ENCODE data around the gene RTKN. TPM values are rescaled to one million over a fixed set of nuclear protein-coding genes. Genes with fewer than 3 reads are reported as not detected.
A peak's percentile ranks its signal among the peaks of the same experiment; 100 is the strongest.

RTKN gene
- total and polyA plus RNA-seq, 2 of the 13 experiments (the other 11 are each of a cell fraction or from before 2014, with no cell fraction given), result 159 to 166 TPM

GRCh38 chr2:74390606-74391005 lies 51.1 kb downstream of the RTKN start (continued):
- TF ChIP-seq ZSCAN22 (CRISPR knock-in tag; IDR thresholded peaks at IDR 0.05), result no peak
- TF ChIP-seq, protein P1, sequence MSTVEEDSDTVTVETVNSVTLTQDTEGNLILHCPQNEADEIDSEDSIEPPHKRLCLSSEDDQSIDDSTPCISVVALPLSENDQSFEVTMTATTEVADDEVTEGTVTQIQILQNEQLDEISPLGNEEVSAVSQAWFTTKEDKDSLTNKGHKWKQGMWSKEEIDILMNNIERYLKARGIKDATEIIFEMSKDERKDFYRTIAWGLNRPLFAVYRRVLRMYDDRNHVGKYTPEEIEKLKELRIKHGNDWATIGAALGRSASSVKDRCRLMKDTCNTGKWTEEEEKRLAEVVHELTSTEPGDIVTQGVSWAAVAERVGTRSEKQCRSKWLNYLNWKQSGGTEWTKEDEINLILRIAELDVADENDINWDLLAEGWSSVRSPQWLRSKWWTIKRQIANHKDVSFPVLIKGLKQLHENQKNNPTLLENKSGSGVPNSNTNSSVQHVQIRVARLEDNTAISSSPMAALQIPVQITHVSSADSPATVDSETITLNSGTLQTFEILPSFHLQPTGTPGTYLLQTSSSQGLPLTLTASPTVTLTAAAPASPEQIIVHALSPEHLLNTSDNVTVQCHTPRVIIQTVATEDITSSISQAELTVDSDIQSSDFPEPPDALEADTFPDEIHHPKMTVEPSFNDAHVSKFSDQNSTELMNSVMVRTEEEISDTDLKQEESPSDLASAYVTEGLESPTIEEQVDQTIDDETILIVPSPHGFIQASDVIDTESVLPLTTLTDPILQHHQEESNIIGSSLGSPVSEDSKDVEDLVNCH (CRISPR knock-in tag; IDR thresholded peaks at IDR 0.05), result 0 out of 2 replicates have a peak, but pooled peaks have one; percentile 26

GRCh38 chr2:74387346-74387745 lies 54.4 kb downstream of the RTKN start:
- H3K36me3 ChIP-seq (replicated peaks in 1 of 2; ENCODE audit: control insufficient read depth in 1 of 2, insufficient read depth in 2 of 2, low read length in 2 of 2), result peaks cover 4 to 26% of the 10 kb centered on the region in 2 experiments; a peak in 4 of 5 replicates
- WGBS (ENCODE audit: low lambda C conversion rate), result 96% methylated on average over 1 of the region's 1 CpG
- BruUV-seq (replicated peaks), result no TSS peak
- H3K27ac ChIP-seq (ENCODE audit: extremely low read length, insufficient read depth, low read length), result no peak overlapping the region
- in situ Hi-C loops (cut with HindIII; ENCODE audit: extremely low pct_ligation_motif_present, low pct_unique_long_range_greater_than_20kb), result no loop called here
- CTCF ChIA-PET (ENCODE audit: low intra/inter-chr PET ratio, low total read pairs), result no interaction called here
- intact Hi-C loops (cut with micrococcal nuclease; ENCODE audit: unreplicated experiment), result no loop called here
- FAIRE-seq (no peak), DNase-seq (ENCODE audit: low spot score) (no peak), ATAC-seq (no peak)
- H3K27me3 ChIP-seq (ENCODE audit: control insufficient read depth in 1 of 2, insufficient read depth in 2 of 2, low read length in 2 of 2), result peaks cover 0 to 4% of the 10 kb centered on the region in 2 experiments; a peak in 2 of 5 replicates
- peaks cover 79% of the 10 kb centered on the region for H3K79me2 ChIP-seq (ENCODE audit: insufficient read depth, low read length)
- no peaks in the 10 kb centered on the region for H3K9me3 ChIP-seq (ENCODE audit: low read length)
- TF ChIP-seq ZFP36 (IDR thresholded peaks at IDR 0.05; ENCODE audit: borderline replicate concordance, low read depth, low read length, partially characterized antibody), result no peak
- no peak for TF ChIP-seq MAFG (CRISPR knock-in tag; IDR thresholded peaks at IDR 0.05)
- TF ChIP-seq RXRB (CRISPR knock-in tag; IDR thresholded peaks at IDR 0.05; ENCODE audit: borderline replicate concordance), result no peak
- TF ChIP-seq, protein P2, sequence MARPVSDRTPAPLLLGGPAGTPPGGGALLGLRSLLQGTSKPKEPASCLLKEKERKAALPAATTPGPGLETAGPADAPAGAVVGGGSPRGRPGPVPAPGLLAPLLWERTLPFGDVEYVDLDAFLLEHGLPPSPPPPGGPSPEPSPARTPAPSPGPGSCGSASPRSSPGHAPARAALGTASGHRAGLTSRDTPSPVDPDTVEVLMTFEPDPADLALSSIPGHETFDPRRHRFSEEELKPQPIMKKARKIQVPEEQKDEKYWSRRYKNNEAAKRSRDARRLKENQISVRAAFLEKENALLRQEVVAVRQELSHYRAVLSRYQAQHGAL (CRISPR knock-in tag; IDR thresholded peaks at IDR 0.05; ENCODE audit: not compliant biosample characterization), result no peak
- TF ChIP-seq ZNF703 (CRISPR knock-in tag; IDR thresholded peaks at IDR 0.05; ENCODE audit: borderline replicate concordance), result no peak
- TF ChIP-seq KAT2B (IDR thresholded peaks at IDR 0.05; ENCODE audit: borderline replicate concordance, low read depth, low read length), result no peak
- TF ChIP-seq RXRA (CRISPR knock-in tag; IDR thresholded peaks at IDR 0.05), result no peak
- no peak for TF ChIP-seq ZFP41 (CRISPR knock-in tag; IDR thresholded peaks at IDR 0.05; ENCODE audit: borderline replicate concordance)
- no peak for TF ChIP-seq E2F2 (CRISPR knock-in tag; IDR thresholded peaks at IDR 0.05; ENCODE audit: borderline replicate concordance)
- no peak for TF ChIP-seq TFDP2 (CRISPR knock-in tag; IDR thresholded peaks at IDR 0.05)
- H3K4me3 ChIP-seq (replicated peaks in 1 of 3; ENCODE audit: insufficient read depth in 1 of 3, low read depth in 2 of 3, low read length in 3 of 3), result no peak overlapping the region
- H4K20me1 ChIP-seq (ENCODE audit: insufficient read depth, low read length), result no peaks in the 10 kb centered on the region
- no peak overlapping the region for H3K4me2 ChIP-seq (ENCODE audit: low read depth, low read length)
- POLR2A ChIA-PET, result interaction anchor here (0.6 kb wide), 1 partner anchor 56 kb away, joined by 3 read pairs; no protein-coding TSS in a partner anchor
- peaks cover 60% of the 10 kb centered on the region for H3K4me1 ChIP-seq (ENCODE audit: insufficient read depth, low read length)
- H2AFZ ChIP-seq (ENCODE audit: low read length), result no peak overlapping the region
- H3K9ac ChIP-seq (ENCODE audit: insufficient read depth, low read depth, low read length), result no peak overlapping the region
